Trophoblast cell (in vitro differentiated cells and primary cell): ENCODE measurements around the gene POR.

Experiments
- DNase-seq, 2 donors: peaks; one replicate each; pipeline ENCODE4 v3.0.0-alpha.2; 2016
- H2AFZ ChIP-seq: 2 replicates; pipeline ENCODE4 v1.6.1; 2013; ENCODE audit warnings: low read length, moderate library complexity, mild to moderate bottlenecking; ENCODE audit not compliant: insufficient read depth, poor library complexity
- H2AK5ac ChIP-seq: 2 replicates; pipeline ENCODE4 v1.6.1; 2013; ENCODE audit warnings: mild to moderate bottlenecking, low read length
- H2BK120ac ChIP-seq: 2 replicates; pipeline ENCODE4 v1.6.1; 2013; ENCODE audit warnings: low read length, mild to moderate bottlenecking, moderate library complexity; ENCODE audit not compliant: insufficient read depth, poor library complexity
- H2BK12ac ChIP-seq: 2 replicates; pipeline ENCODE4 v1.6.1; 2013; ENCODE audit warnings: mild to moderate bottlenecking, low read length, moderate library complexity
- H2BK5ac ChIP-seq: 2 replicates; pipeline ENCODE4 v1.6.1; 2013; ENCODE audit warnings: low read length, low read depth, moderate library complexity, mild to moderate bottlenecking; ENCODE audit not compliant: poor library complexity
- H3K14ac ChIP-seq: 2 replicates; pipeline ENCODE4 v1.6.1; 2013; ENCODE audit warnings: mild to moderate bottlenecking, low read length
- H3K18ac ChIP-seq: 2 replicates; pipeline ENCODE4 v1.6.1; 2013; ENCODE audit warnings: mild to moderate bottlenecking, low read length
- H3K23ac ChIP-seq: 2 replicates; pipeline ENCODE4 v1.6.1; 2013; ENCODE audit warnings: low read length
- H3K27ac ChIP-seq: 2 replicates; pipeline ENCODE4 v1.5.1; 2013; ENCODE audit warnings: low read depth, mild to moderate bottlenecking, inconsistent platforms, low read length, moderate library complexity
- H3K27me3 ChIP-seq: 2 replicates; pipeline ENCODE4 v1.6.1; 2013; ENCODE audit warnings: inconsistent platforms, mild to moderate bottlenecking, low read length, moderate library complexity; ENCODE audit not compliant: insufficient read depth
- H3K36me3 ChIP-seq, 2 experiments: 1 replicate in 1 of 2; 2 replicates in 1 of 2; pipeline ENCODE4 v1.6.1; 2013; ENCODE audit warnings: low read length in 2 of 2, mild to moderate bottlenecking in 2 of 2, moderate library complexity in 1 of 2; ENCODE audit not compliant: insufficient read depth in 2 of 2, control insufficient read depth in 1 of 2
- H3K4ac ChIP-seq: 2 replicates; pipeline ENCODE4 v1.6.1; 2013; ENCODE audit warnings: low read depth, mild to moderate bottlenecking, low read length, moderate library complexity
- H3K4me1 ChIP-seq, 2 experiments: 1 replicate in 1 of 2; 2 replicates in 1 of 2; pipeline ENCODE4 v1.6.1; 2013; ENCODE audit warnings: low read length in 2 of 2, mild to moderate bottlenecking in 2 of 2, moderate library complexity in 1 of 2; ENCODE audit not compliant: insufficient read depth in 2 of 2, control insufficient read depth in 1 of 2
- H3K4me2 ChIP-seq: 2 replicates; pipeline ENCODE4 v1.6.1; 2013; ENCODE audit warnings: inconsistent platforms, mild to moderate bottlenecking, low read length, moderate library complexity
- H3K4me3 ChIP-seq: 2 replicates; pipeline ENCODE4 v1.5.1; 2013; ENCODE audit warnings: mild to moderate bottlenecking, low read depth, low read length, inconsistent platforms
- H3K79me1 ChIP-seq: one replicate; pipeline ENCODE4 v1.6.1; 2013; ENCODE audit warnings: low read length
- H3K79me2 ChIP-seq: 2 replicates; pipeline ENCODE4 v1.6.1; 2013; ENCODE audit warnings: low read length, mild to moderate bottlenecking; ENCODE audit not compliant: control insufficient read depth, insufficient read depth, poor library complexity
- H3K9ac ChIP-seq: 2 replicates; pipeline ENCODE4 v1.6.1; 2013; ENCODE audit warnings: mild to moderate bottlenecking, low read length
- H3K9me3 ChIP-seq: 2 replicates; pipeline ENCODE4 v1.6.1; 2013; ENCODE audit warnings: low read depth, mild to moderate bottlenecking, control low read depth, inconsistent platforms, low read length; ENCODE audit not compliant: insufficient read depth
- H4K12ac ChIP-seq: 2 replicates; pipeline ENCODE4 v1.6.1; 2013; ENCODE audit warnings: low read depth, mild to moderate bottlenecking, low read length, moderate library complexity
- H4K8ac ChIP-seq: 2 replicates; pipeline ENCODE4 v1.6.1; 2013; ENCODE audit warnings: low read depth, mild to moderate bottlenecking, low read length, moderate library complexity
- H4K91ac ChIP-seq: one replicate; pipeline ENCODE4 v1.6.1; 2013; ENCODE audit warnings: low read depth, mild to moderate bottlenecking, low read length, moderate library complexity
- WGBS: extraction: QIAGEN DNeasy Blood & Tissue Kit; methylation state at CpG from one replicate; pipeline ENCODE4 v1.1.7; 2013; ENCODE audit warnings: missing lambda C conversion rate; ENCODE audit not compliant: insufficient read length, insufficient coverage; ENCODE audit errors: extremely low coverage; 5-methylcytosine and 5-hydroxymethylcytosine counted together

The POR gene

DNA sequence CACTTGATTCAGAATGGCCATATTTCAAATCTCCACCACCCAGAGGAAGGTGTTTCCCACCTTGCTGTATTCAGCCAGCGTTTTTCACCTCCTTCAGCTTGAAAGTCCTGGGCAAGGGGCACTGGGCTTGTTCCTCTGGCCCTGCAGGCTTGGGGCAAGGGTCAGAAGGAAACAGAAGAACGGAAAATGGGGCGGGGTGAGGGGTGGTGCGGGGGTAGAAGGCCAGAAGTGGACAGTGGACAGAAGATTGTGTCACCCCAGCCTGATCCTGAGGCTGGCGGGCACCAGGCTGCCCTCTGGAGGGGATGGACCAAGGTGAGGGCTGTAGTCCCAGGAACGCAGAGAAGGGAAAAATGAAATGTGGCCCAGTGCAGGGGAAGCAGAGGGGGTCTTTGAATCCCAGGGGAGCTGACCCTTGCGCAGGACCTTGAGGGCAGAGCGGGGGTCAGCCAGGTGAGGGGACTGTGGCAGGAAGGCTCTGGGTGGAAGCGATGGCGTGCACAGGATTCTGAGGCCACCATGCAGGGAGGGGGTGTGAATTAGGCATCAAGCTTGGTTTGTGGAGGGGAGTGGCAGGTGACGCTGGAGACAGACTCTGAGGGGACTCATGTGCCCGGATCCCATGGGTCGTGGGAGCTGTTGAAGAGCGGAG lies 56.5 kb downstream of the POR start:
- no peaks in the 10 kb centered on the region for H3K27me3 ChIP-seq
- DNase-seq = no peak
- no peak overlapping the region for H3K27ac ChIP-seq
- H2AK5ac ChIP-seq = no peak overlapping the region
- no peak overlapping the region for H3K9ac ChIP-seq
- H3K18ac ChIP-seq = no peak overlapping the region
- no peak overlapping the region for H3K23ac ChIP-seq
- no peaks in the 10 kb centered on the region for H3K79me1 ChIP-seq
- H4K8ac ChIP-seq = no peak overlapping the region
- H3K4me2 ChIP-seq = no peak overlapping the region
- H2BK120ac ChIP-seq = no peak overlapping the region
- H3K9me3 ChIP-seq = no peaks in the 10 kb centered on the region
- H4K12ac ChIP-seq = no peak overlapping the region
- H2BK5ac ChIP-seq = no peak overlapping the region
- no peak overlapping the region for H3K14ac ChIP-seq
- H4K91ac ChIP-seq = no peak overlapping the region
- H2AFZ ChIP-seq = no peak overlapping the region
- no peak overlapping the region for H2BK12ac ChIP-seq
- H3K36me3 ChIP-seq = peaks cover 11 to 12% of the 10 kb centered on the region in 2 experiments
- H3K4ac ChIP-seq = no peak overlapping the region
- H3K4me3 ChIP-seq = no peak overlapping the region
- peaks cover 0 to 4% of the 10 kb centered on the region in 2 experiments for H3K4me1 ChIP-seq
- WGBS = no CpG with 5 or more reads among the region's 14 CpGs
- H3K79me2 ChIP-seq = no peaks in the 10 kb centered on the region

DNA sequence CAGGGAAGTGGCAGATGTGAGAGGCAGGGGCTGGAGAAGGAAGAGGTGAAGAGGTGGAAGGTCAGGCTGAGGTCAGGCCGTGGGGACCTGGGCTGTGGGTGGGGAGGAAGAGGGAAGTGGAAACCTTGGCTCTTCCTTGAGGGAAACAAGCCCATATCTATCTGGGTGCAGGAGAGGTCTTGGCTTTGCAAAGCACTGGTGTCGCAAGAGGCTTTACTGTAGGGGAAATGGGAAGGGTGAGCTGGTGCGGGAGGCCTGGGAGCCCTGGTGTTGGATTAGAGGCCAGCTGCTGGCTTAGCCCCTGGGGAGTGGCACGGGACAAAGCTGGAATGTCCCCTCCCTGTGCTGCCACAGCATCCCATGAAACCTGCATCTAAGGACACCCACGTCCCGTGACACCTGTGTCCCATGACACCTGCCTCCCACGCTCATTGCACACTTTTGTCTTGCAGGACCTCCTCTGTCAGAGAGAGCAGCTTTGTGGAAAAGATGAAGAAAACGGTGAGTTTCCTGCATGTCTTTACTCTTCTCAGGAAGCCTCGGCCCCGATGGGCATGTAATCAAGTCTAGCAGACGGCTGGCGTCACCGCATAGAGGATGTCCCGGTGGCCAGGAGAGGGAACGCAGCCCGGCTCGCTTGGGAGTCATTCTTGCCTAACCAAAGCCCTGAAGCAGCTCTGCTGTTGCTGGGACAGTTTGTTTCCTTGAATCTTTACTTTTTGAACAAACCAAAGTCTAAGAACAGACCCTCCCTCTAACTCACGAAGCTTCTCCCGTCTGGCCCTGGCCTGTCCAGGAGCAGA lies 57.2 kb downstream of the POR start:
- Histone ChIP-seq H3K14ac (no peak overlapping the region), H3K27me3 (no peaks in the 10 kb centered on the region), H2BK5ac (no peak overlapping the region), H2AFZ (no peak overlapping the region), H3K4me3 (no peak overlapping the region), H3K4ac (no peak overlapping the region), H2AK5ac (no peak overlapping the region), H3K27ac (no peak overlapping the region), H2BK12ac (no peak overlapping the region), H3K4me2 (no peak overlapping the region), H3K9me3 (no peaks in the 10 kb centered on the region), H3K36me3 (peaks cover 9 to 10% of the 10 kb centered on the region in 2 experiments), H2BK120ac (no peak overlapping the region), H3K23ac (no peak overlapping the region), H3K9ac (no peak overlapping the region), H4K12ac (no peak overlapping the region), H4K8ac (no peak overlapping the region), H3K79me2 (no peaks in the 10 kb centered on the region), H3K79me1 (no peaks in the 10 kb centered on the region), H3K18ac (no peak overlapping the region), H4K91ac (no peak overlapping the region), H3K4me1 (peaks cover 0 to 4% of the 10 kb centered on the region in 2 experiments)
- DNase-seq = peak; percentile 96
- no CpG with 5 or more reads among the region's 19 CpGs for WGBS

GRCh38 chr7:75977743-75978142 lies 62.8 kb downstream of the POR start:
- no peak overlapping the region for H2AFZ ChIP-seq

GRCh38 chr7:75979759-75980429 lies 64.9 kb downstream of the POR start:
- H3K4me1 ChIP-seq = no peaks in the 10 kb centered on the region
- no peaks in the 10 kb centered on the region for H3K9me3 ChIP-seq
- no peak for DNase-seq
- no peak overlapping the region for H2AK5ac ChIP-seq
- no peak overlapping the region for H3K18ac ChIP-seq
- no peak overlapping the region for H2BK120ac ChIP-seq
- no peak overlapping the region for H2AFZ ChIP-seq
- no peak overlapping the region for H3K9ac ChIP-seq
- H3K79me1 ChIP-seq = no peaks in the 10 kb centered on the region
- peaks cover 56% of the 10 kb centered on the region in 2 experiments for H3K36me3 ChIP-seq
- no peak overlapping the region for H3K23ac ChIP-seq
- no peak overlapping the region for H4K91ac ChIP-seq
- no peak overlapping the region for H4K8ac ChIP-seq
- H3K27me3 ChIP-seq = no peaks in the 10 kb centered on the region
- no peaks in the 10 kb centered on the region for H3K79me2 ChIP-seq
- H4K12ac ChIP-seq = no peak overlapping the region
- no CpG with 5 or more reads among the region's 22 CpGs for WGBS
- H3K4me2 ChIP-seq = no peak overlapping the region
- no peak overlapping the region for H2BK5ac ChIP-seq
- no peak overlapping the region for H2BK12ac ChIP-seq
- H3K27ac ChIP-seq = no peak overlapping the region
- H3K14ac ChIP-seq = no peak overlapping the region
- H3K4ac ChIP-seq = no peak overlapping the region
- H3K4me3 ChIP-seq = no peak overlapping the region

More at GRCh38 chr7:75977743-75978142, 62.8 kb downstream of the POR start:
- Histone ChIP-seq H3K18ac (no peak overlapping the region), H3K23ac (no peak overlapping the region), H3K27me3 (no peaks in the 10 kb centered on the region), H2BK12ac (no peak overlapping the region), H3K4me3 (no peak overlapping the region), H3K4me2 (no peak overlapping the region), H3K14ac (no peak overlapping the region), H3K79me1 (no peaks in the 10 kb centered on the region), H3K4ac (no peak overlapping the region), H3K36me3 (peaks cover 38 to 41% of the 10 kb centered on the region in 2 experiments), H2AK5ac (no peak overlapping the region), H2BK5ac (no peak overlapping the region), H3K9ac (no peak overlapping the region), H4K91ac (no peak overlapping the region), H2BK120ac (no peak overlapping the region), H3K9me3 (no peaks in the 10 kb centered on the region), H4K12ac (no peak overlapping the region), H3K79me2 (no peaks in the 10 kb centered on the region), H3K4me1 (no peaks in the 10 kb centered on the region), H4K8ac (no peak overlapping the region), H3K27ac (no peak overlapping the region)
- WGBS = no CpG with 5 or more reads among the region's 8 CpGs
- DNase-seq = no peak
